NCI-H82 treated with DMSO at 0.1 percent for 48 hours (cell line): ENCODE data around the gene SSR3.

Source experiments
- DNase-seq: peaks from one replicate; lab custom pipeline; 2025; ENCODE audit not compliant: unreplicated experiment; lab: John Stamatoyannopoulos, UW

SSR3 gene

DNA sequence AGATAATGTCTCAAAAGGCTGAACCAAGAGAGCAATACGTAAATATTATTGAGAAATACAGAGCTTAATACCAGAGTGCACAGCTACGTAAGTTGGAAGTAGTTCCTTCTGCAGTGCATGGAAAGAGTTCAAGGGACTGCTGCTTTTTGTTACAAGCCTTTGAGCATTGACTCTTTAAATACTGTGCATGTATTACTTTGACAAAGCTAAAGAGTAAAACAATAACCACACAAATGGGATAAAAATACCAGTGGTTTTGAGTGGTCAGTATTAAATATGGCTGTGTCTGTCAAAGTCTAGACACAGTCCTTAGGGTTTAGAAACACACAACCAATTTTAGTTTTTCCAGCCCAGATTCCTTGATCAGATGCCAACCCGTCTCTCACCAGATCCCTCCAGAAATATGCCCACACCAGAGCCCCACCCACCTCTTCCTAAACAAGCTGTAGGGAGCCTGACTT, 62.1 kb downstream of the SSR3 start:
- DNase-seq, result no peak

DNA sequence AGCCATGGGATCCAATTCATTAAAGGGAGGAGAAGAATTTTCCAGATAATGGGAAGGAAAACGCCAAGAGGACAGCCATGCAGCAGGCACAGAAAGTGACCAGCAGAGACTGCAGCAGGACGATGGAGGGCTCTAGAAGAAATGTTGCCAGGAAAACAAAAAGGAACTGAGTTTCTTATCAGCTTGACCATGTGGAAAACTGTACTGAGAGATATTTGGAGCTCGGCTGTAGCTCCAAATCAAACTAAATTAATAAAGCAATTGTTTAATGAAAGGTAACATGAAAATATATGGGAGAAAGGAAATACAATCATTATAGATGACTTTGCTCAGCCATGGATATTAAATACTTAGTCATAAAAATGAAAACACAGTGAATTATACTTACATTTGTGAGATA, 63.7 kb downstream of the SSR3 start:
- DNase-seq, result no peak
